ENCODE results near the gene FHL1. TPM values are rescaled to one million over a fixed set of nuclear protein-coding genes. Genes with fewer than 3 reads are reported as not detected.

Gene FHL1
- total and polyA plus RNA-seq, 7 donors: 27.0 to 1,465 (median 701) TPM

DNA sequence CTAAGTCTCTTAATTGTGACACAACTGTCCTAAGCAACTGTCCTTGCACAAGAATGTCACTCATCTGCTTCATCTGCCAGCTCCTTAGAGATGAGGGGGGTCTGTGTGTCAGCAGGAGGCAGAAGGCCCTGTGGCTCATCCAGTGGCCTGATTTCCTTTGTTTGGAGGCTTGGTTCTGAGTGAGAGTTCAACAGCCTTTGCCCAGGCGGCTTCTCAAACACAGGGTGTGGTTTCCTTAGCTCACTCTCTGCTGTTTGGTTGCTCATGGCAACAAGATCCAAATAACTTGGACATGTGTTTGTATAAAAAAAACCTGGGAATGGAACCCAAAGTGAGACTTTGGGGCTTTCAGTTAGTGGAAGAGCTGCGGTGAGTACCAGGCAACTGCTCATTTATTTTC, 57.2 kb downstream of the FHL1 start:
- no peaks in the 10 kb centered on the region for H3K9me3 ChIP-seq
- peak overlapping the region in 3 of 4 donors; percentile 9 to 48 (median 21) for H3K4me3 ChIP-seq
- peaks cover 0 to 80% (median 54%) of the 10 kb centered on the region in 4 donors for H3K4me1 ChIP-seq
- intact Hi-C loops (cut with DNase I): no loop called here
- WGBS, 2 donors: 5 to 26% methylated on average over 2 of the region's 2 CpGs
- no peaks in the 10 kb centered on the region for H3K27me3 ChIP-seq
- H3K27ac ChIP-seq: peak overlapping the region; percentile 78 to 99 (median 95)
- TF ChIP-seq POLR2AphosphoS5 (IDR thresholded peaks at IDR 0.05) (peak in 2 of 4 donors; percentile 47 to 65), POLR2A (IDR thresholded peaks at IDR 0.05) (no peak)
- peaks cover 0 to 25% (median 12%) of the 10 kb centered on the region in 4 donors for H3K36me3 ChIP-seq
- DNase-seq: peak; percentile 71

DNA sequence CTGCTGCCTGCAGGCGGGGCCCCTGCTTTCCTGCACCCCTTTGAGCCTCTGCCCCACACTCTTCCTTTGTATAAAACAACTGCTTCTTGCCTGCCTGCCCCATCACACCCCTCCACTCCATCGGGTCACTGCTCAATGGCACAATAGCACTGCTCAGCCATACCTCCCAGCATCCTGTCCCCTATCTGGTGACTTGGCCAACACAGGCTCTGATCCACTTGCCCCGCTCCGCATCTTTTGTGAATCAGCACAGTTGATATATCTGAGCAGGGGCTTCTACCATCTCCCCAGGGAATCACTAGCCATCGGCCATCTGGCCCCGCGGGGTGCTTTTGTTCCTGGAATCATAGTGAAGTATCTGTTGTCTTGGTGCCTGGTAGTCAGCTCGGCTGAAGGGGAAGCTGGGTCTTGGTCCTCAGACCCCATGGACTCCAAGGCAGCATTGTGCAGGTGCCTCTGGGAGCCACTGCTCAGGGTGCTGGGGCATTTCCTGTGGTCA, 58.6 kb downstream of the FHL1 start:
- intact Hi-C loops (cut with DNase I): no loop called here
- H3K27ac ChIP-seq: peak overlapping the region; percentile 78 to 99 (median 95)
- no peaks in the 10 kb centered on the region for H3K9me3 ChIP-seq
- peak; percentile 71 for DNase-seq
- WGBS, 2 donors: 88 to 89% methylated on average over 8 of the region's 8 CpGs
- peaks cover 0 to 81% (median 54%) of the 10 kb centered on the region in 4 donors for H3K4me1 ChIP-seq
- no peaks in the 10 kb centered on the region for H3K27me3 ChIP-seq
- H3K4me3 ChIP-seq: peak overlapping the region in 2 of 4 donors; percentile 21 to 48
- H3K36me3 ChIP-seq: peaks cover 0 to 30% (median 12%) of the 10 kb centered on the region in 4 donors
- TF ChIP-seq EP300 (IDR thresholded peaks at IDR 0.05): no peak
- TF ChIP-seq POLR2A (IDR thresholded peaks at IDR 0.05): no peak
- no peak for TF ChIP-seq POLR2AphosphoS5 (IDR thresholded peaks at IDR 0.05)
- TF ChIP-seq, protein P1, sequence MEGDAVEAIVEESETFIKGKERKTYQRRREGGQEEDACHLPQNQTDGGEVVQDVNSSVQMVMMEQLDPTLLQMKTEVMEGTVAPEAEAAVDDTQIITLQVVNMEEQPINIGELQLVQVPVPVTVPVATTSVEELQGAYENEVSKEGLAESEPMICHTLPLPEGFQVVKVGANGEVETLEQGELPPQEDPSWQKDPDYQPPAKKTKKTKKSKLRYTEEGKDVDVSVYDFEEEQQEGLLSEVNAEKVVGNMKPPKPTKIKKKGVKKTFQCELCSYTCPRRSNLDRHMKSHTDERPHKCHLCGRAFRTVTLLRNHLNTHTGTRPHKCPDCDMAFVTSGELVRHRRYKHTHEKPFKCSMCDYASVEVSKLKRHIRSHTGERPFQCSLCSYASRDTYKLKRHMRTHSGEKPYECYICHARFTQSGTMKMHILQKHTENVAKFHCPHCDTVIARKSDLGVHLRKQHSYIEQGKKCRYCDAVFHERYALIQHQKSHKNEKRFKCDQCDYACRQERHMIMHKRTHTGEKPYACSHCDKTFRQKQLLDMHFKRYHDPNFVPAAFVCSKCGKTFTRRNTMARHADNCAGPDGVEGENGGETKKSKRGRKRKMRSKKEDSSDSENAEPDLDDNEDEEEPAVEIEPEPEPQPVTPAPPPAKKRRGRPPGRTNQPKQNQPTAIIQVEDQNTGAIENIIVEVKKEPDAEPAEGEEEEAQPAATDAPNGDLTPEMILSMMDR (IDR thresholded peaks at IDR 0.05): no peak

DNA sequence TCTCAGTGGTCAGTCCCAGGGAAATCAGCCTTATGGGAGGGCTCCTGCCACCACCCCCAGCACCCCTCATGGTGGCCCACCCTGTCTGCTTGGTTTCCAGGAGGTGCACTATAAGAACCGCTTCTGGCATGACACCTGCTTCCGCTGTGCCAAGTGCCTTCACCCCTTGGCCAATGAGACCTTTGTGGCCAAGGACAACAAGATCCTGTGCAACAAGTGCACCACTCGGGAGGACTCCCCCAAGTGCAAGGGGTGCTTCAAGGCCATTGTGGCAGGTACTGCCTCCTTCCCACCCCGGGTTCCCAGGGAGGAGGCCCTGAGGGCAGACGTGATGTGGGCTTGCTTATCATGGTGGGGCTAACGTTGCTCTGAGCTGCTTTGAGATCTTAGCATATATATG, 59.6 kb downstream of the FHL1 start:
- H3K27me3 ChIP-seq: no peaks in the 10 kb centered on the region
- no peak overlapping the region for H3K4me3 ChIP-seq
- WGBS, 2 donors: 83 to 89% methylated on average over 6 of the region's 6 CpGs
- DNase-seq: no peak
- TF ChIP-seq POLR2AphosphoS5 (IDR thresholded peaks at IDR 0.05) (peak in 1 of 4 donors; percentile 4), POLR2A (IDR thresholded peaks at IDR 0.05) (no peak)
- H3K4me1 ChIP-seq: peaks cover 0 to 76% (median 54%) of the 10 kb centered on the region in 4 donors
- peaks cover 0 to 31% (median 14%) of the 10 kb centered on the region in 4 donors for H3K36me3 ChIP-seq
- peak overlapping the region; percentile 78 to 99 (median 95) for H3K27ac ChIP-seq
- intact Hi-C loops (cut with DNase I): no loop called here
- no peaks in the 10 kb centered on the region for H3K9me3 ChIP-seq

DNA sequence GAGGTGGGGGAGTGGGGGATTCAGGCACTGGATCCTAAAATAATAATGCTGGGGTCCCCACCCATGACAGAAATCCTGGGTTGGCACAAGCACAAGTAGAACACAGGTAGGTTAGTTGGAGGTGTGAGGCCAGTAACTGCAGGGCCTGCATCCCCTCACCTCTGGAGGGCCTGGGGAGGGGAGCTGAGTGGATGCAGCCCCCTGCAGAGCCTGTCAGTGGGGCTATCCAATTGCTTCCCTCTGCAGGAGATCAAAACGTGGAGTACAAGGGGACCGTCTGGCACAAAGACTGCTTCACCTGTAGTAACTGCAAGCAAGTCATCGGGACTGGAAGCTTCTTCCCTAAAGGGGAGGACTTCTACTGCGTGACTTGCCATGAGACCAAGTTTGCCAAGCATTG, 60.2 kb downstream of the FHL1 start:
- 87 to 88% methylated on average over 4 of the region's 4 CpGs for WGBS, 2 donors
- Histone ChIP-seq H3K9me3 (no peaks in the 10 kb centered on the region), H3K4me3 (peak overlapping the region in 1 of 4 donors; percentile 2), H3K27me3 (no peaks in the 10 kb centered on the region), H3K4me1 (peaks cover 0 to 70% (median 50%) of the 10 kb centered on the region in 4 donors), H3K27ac (peak overlapping the region; percentile 78 to 99 (median 95)), H3K36me3 (peaks cover 0 to 31% (median 14%) of the 10 kb centered on the region in 4 donors)
- intact Hi-C loops (cut with DNase I): no loop called here
- TF ChIP-seq POLR2A (IDR thresholded peaks at IDR 0.05) (no peak), EP300 (IDR thresholded peaks at IDR 0.05) (no peak), POLR2AphosphoS5 (IDR thresholded peaks at IDR 0.05) (peak in 1 of 4 donors; percentile 32)
- TF ChIP-seq, protein P1 (IDR thresholded peaks at IDR 0.05): no peak
- DNase-seq: no peak

DNA sequence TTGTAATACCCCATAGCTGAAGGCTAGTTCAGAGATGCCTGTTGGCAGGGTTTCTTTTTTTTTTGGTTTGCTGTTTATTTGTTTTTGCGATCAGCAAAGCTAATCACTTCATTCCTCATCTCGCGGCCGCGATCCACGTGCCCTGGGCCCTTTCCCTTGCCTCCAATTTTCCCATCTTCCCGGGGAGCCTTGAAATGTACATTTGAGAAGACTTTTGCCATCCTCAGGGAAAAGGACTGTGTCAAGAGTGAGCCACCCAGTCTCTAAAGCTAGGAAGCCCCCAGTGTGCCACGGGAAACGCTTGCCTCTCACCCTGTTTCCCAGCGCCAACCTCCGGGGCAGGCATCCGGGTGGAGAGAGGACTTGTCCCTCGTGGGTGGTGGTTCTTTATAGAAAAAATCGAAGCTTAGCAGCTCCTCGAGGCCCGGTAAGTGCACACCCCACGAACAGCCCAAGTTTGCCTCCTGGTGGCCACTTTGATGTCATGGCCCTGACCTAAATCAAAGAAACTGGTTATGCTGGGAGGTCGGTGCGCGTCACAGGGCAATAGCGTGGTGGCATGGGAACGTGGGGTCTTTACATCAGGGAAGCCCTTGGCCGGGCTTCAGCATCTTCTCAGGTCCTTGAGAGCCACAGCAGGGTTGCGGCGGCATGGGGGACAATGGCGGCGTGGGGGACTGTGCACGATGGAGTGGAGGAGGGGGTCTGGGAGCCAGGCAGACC, 61.8 kb downstream of the FHL1 start:
- Histone ChIP-seq H3K4me3 (no peak overlapping the region), H3K9me3 (no peaks in the 10 kb centered on the region), H3K36me3 (peaks cover 0 to 31% (median 14%) of the 10 kb centered on the region in 4 donors), H3K4me1 (peaks cover 0 to 56% (median 48%) of the 10 kb centered on the region in 4 donors), H3K27me3 (no peaks in the 10 kb centered on the region), H3K27ac (peak overlapping the region; percentile 78 to 99 (median 95))
- intact Hi-C loops (cut with DNase I): loop anchor here (2.0 kb wide), 1 partner anchor 180 kb away; no protein-coding TSS in a partner anchor
- 33 to 56% methylated on average over 28 of the region's 28 CpGs for WGBS, 2 donors
- peak; percentile 84 for DNase-seq
- TF ChIP-seq EP300 (IDR thresholded peaks at IDR 0.05) (no peak), POLR2A (IDR thresholded peaks at IDR 0.05) (no peak), POLR2AphosphoS5 (IDR thresholded peaks at IDR 0.05) (peak in 3 of 4 donors; percentile 28 to 47 (median 47))
- TF ChIP-seq, protein P1 (IDR thresholded peaks at IDR 0.05): peak; percentile 45 to 62 (median 52)

Data from sigmoid colon (tissue), 7 donors.